ENCODE data around the gene PKIG.

DNA sequence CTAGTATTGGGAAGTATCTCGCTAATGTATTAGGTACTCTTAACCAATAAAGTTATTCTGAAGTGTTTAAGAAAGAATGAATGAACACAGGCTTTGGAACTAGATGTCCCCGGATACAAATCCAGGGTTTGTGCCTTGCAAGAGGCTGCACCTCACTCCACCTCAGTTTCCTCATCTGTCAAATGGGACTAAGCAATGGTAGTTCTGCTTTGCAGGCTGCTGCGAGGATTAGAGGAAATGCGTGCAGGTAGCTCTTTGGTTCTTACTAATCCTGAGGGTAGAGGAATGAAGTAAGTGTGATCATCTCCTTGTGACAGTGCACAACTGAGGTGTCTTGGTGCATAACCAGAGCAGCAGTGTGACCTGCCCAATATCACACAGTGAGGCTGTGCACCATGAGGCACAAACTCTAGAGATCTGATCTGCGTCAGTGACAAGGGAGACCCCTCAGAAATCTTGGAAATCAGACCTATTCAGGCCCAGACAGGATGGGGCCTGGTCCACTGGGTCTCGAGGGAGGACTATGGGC, 42.4 kb downstream of the PKIG start:
- TF ChIP-seq, protein P1, sequence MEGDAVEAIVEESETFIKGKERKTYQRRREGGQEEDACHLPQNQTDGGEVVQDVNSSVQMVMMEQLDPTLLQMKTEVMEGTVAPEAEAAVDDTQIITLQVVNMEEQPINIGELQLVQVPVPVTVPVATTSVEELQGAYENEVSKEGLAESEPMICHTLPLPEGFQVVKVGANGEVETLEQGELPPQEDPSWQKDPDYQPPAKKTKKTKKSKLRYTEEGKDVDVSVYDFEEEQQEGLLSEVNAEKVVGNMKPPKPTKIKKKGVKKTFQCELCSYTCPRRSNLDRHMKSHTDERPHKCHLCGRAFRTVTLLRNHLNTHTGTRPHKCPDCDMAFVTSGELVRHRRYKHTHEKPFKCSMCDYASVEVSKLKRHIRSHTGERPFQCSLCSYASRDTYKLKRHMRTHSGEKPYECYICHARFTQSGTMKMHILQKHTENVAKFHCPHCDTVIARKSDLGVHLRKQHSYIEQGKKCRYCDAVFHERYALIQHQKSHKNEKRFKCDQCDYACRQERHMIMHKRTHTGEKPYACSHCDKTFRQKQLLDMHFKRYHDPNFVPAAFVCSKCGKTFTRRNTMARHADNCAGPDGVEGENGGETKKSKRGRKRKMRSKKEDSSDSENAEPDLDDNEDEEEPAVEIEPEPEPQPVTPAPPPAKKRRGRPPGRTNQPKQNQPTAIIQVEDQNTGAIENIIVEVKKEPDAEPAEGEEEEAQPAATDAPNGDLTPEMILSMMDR (IDR thresholded peaks at IDR 0.05) = no peak
- TF ChIP-seq POLR2A (IDR thresholded peaks at IDR 0.05) (no peak), EP300 (IDR thresholded peaks at IDR 0.05) (no peak)

Measured in ovary (tissue), 3 donors.